ENCODE data around the gene MXD3.

DNA sequence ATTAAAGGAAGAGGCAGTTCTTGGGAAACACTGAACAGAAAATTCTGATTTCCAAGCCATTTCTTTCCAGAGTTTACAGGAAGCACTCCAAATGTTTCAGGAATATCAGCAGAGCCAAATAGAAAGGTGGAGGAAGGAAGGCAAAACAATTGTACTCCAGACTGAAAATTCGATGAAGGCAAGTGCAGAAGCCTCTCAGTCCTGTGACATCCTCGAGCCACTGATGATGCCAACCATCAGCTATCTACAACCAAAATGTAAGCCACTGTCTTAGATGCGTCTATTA is 37.6 kb upstream of the MXD3 start:
- TF ChIP-seq, protein P1, sequence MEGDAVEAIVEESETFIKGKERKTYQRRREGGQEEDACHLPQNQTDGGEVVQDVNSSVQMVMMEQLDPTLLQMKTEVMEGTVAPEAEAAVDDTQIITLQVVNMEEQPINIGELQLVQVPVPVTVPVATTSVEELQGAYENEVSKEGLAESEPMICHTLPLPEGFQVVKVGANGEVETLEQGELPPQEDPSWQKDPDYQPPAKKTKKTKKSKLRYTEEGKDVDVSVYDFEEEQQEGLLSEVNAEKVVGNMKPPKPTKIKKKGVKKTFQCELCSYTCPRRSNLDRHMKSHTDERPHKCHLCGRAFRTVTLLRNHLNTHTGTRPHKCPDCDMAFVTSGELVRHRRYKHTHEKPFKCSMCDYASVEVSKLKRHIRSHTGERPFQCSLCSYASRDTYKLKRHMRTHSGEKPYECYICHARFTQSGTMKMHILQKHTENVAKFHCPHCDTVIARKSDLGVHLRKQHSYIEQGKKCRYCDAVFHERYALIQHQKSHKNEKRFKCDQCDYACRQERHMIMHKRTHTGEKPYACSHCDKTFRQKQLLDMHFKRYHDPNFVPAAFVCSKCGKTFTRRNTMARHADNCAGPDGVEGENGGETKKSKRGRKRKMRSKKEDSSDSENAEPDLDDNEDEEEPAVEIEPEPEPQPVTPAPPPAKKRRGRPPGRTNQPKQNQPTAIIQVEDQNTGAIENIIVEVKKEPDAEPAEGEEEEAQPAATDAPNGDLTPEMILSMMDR (IDR thresholded peaks at IDR 0.05), result no peak
- TF ChIP-seq POLR2A (IDR thresholded peaks at IDR 0.05; ENCODE audit: low read length) (no peak), SREBF2 (IDR thresholded peaks at IDR 0.05) (no peak), BHLHE40 (IDR thresholded peaks at IDR 0.05; ENCODE audit: low read depth, low read length) (no peak), RCOR1 (IDR thresholded peaks at IDR 0.05; ENCODE audit: low read depth, low read length) (no peak), CEBPB (IDR thresholded peaks at IDR 0.05) (no peak)
- TF ChIP-seq, protein P2, sequence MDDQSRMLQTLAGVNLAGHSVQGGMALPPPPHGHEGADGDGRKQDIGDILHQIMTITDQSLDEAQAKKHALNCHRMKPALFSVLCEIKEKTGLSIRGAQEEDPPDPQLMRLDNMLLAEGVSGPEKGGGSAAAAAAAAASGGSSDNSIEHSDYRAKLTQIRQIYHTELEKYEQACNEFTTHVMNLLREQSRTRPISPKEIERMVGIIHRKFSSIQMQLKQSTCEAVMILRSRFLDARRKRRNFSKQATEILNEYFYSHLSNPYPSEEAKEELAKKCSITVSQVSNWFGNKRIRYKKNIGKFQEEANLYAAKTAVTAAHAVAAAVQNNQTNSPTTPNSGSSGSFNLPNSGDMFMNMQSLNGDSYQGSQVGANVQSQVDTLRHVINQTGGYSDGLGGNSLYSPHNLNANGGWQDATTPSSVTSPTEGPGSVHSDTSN (IDR thresholded peaks at IDR 0.05), result no peak
- TF ChIP-seq, protein P3, sequence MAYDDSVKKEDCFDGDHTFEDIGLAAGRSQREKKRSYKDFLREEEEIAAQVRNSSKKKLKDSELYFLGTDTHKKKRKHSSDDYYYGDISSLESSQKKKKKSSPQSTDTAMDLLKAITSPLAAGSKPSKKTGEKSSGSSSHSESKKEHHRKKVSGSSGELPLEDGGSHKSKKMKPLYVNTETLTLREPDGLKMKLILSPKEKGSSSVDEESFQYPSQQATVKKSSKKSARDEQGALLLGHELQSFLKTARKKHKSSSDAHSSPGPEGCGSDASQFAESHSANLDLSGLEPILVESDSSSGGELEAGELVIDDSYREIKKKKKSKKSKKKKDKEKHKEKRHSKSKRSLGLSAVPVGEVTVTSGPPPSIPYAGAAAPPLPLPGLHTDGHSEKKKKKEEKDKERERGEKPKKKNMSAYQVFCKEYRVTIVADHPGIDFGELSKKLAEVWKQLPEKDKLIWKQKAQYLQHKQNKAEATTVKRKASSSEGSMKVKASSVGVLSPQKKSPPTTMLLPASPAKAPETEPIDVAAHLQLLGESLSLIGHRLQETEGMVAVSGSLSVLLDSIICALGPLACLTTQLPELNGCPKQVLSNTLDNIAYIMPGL (CRISPR knock-in tag; IDR thresholded peaks at IDR 0.05; ENCODE audit: borderline replicate concordance), result no peak

All from A549 (cell line).